Measurements from ENCODE around the gene ASTN2.

ASTN2 gene

DNA sequence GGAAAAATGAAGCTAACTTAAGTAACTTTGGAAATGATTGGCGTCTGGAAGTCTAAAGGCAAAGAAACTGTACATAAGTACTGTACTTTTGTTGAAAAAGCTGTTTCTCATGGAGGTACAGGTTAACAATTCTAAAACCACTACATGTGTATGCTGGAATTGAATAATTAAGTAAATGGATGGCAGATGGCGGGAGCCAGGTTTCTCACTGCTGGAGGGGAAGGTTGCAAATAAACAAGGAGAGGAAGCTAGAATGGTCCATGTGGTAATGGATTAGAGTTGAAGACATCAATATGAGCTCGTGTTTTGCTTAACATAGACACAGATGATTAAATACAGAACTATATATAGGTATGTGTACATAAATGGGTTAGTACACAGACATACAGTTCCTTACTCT is 43.2 kb upstream of the ASTN2 start:
- TF ChIP-seq FOXP2 (optimal IDR thresholded peaks at IDR 0.05; ENCODE audit: borderline replicate concordance, extremely low read depth, extremely low read length, insufficient read depth) (no peak), TAF1 (IDR thresholded peaks at IDR 0.05; ENCODE audit: borderline replicate concordance, insufficient read depth, low read length) (no peak), POLR2AphosphoS5 (IDR thresholded peaks at IDR 0.05; ENCODE audit: low read depth, low read length) (no peak), SIN3A (IDR thresholded peaks at IDR 0.05; ENCODE audit: borderline replicate concordance, insufficient read depth, low read length) (no peak)
- TF ChIP-seq, protein P1, sequence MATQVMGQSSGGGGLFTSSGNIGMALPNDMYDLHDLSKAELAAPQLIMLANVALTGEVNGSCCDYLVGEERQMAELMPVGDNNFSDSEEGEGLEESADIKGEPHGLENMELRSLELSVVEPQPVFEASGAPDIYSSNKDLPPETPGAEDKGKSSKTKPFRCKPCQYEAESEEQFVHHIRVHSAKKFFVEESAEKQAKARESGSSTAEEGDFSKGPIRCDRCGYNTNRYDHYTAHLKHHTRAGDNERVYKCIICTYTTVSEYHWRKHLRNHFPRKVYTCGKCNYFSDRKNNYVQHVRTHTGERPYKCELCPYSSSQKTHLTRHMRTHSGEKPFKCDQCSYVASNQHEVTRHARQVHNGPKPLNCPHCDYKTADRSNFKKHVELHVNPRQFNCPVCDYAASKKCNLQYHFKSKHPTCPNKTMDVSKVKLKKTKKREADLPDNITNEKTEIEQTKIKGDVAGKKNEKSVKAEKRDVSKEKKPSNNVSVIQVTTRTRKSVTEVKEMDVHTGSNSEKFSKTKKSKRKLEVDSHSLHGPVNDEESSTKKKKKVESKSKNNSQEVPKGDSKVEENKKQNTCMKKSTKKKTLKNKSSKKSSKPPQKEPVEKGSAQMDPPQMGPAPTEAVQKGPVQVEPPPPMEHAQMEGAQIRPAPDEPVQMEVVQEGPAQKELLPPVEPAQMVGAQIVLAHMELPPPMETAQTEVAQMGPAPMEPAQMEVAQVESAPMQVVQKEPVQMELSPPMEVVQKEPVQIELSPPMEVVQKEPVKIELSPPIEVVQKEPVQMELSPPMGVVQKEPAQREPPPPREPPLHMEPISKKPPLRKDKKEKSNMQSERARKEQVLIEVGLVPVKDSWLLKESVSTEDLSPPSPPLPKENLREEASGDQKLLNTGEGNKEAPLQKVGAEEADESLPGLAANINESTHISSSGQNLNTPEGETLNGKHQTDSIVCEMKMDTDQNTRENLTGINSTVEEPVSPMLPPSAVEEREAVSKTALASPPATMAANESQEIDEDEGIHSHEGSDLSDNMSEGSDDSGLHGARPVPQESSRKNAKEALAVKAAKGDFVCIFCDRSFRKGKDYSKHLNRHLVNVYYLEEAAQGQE (IDR thresholded peaks at IDR 0.05; ENCODE audit: insufficient read depth in 1 of 2, low read depth in 2 of 2, low read length in 2 of 2): no peak

DNA sequence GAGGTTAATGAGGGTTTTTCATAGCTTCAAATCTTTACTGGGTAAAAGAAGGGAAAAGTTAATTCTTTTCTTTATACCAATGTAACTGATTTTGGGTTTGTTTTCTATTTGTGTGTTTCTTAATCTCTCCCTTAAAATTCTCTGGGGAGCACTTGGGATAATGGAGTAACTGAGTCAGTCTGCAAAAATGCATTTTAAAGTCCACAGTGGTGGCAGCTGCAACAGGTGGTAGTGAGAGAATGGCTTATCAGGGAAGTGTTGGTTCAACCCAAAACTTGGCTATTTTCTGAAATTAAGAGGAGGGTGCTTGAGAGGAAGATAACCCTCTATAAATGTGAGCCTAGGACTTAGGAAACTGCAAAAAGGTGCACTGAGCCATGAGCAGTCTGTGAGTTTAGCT is 39.9 kb upstream of the ASTN2 start:
- TF ChIP-seq, protein P1 (IDR thresholded peaks at IDR 0.05; ENCODE audit: insufficient read depth in 1 of 2, low read depth in 2 of 2, low read length in 2 of 2): no peak
- TF ChIP-seq FOXP2 (optimal IDR thresholded peaks at IDR 0.05; ENCODE audit: borderline replicate concordance, extremely low read depth, extremely low read length, insufficient read depth): no peak
- no peak for TF ChIP-seq POLR2AphosphoS5 (IDR thresholded peaks at IDR 0.05; ENCODE audit: low read depth, low read length)
- TF ChIP-seq TAF1 (IDR thresholded peaks at IDR 0.05; ENCODE audit: borderline replicate concordance, insufficient read depth, low read length): no peak
- TF ChIP-seq SIN3A (IDR thresholded peaks at IDR 0.05; ENCODE audit: borderline replicate concordance, insufficient read depth, low read length): no peak

DNA sequence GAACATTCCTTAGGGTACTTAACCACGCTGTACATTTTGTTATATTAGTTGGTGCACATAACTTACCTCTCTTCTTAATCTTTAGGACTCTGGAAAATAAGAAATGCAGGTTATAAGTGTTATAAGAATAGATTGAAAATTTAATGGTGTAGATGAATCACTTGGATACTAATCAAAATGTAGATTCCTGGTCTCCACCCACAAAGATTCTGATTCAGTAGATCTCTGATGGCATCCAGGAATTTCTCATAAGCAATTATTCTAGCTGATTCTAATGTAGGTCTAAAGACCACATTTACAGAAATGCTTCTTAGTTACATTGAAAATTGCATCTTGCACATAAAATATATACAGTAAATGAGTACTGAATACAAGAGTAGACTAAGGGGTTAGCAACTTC is 38.9 kb upstream of the ASTN2 start:
- no peak for TF ChIP-seq FOXP2 (optimal IDR thresholded peaks at IDR 0.05; ENCODE audit: borderline replicate concordance, extremely low read depth, extremely low read length, insufficient read depth)
- no peak for TF ChIP-seq POLR2AphosphoS5 (IDR thresholded peaks at IDR 0.05; ENCODE audit: low read depth, low read length)
- TF ChIP-seq, protein P1 (IDR thresholded peaks at IDR 0.05; ENCODE audit: insufficient read depth in 1 of 2, low read depth in 2 of 2, low read length in 2 of 2): no peak
- TF ChIP-seq SIN3A (IDR thresholded peaks at IDR 0.05; ENCODE audit: borderline replicate concordance, insufficient read depth, low read length): no peak
- no peak for TF ChIP-seq TAF1 (IDR thresholded peaks at IDR 0.05; ENCODE audit: borderline replicate concordance, insufficient read depth, low read length)

DNA sequence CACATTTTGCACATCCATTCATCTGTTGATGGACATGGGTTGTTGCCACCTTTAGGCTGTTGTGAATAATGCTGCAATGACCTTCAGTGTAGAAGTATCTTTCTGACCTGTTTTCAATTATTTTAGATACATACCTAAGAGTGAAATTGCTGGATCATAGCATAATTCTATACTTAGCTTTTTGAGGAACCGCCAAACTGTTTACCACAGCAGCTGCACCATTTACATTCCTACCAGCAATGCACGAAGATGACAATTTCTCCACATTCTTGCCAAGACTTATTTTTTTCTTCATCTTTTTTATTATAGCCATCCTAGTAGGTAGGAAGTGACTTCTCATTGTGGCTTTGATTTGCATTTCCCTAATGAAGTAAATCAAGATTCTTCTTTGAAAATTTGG is 36.5 kb upstream of the ASTN2 start:
- TF ChIP-seq, protein P1 (IDR thresholded peaks at IDR 0.05; ENCODE audit: insufficient read depth in 1 of 2, low read depth in 2 of 2, low read length in 2 of 2): no peak
- TF ChIP-seq FOXP2 (optimal IDR thresholded peaks at IDR 0.05; ENCODE audit: borderline replicate concordance, extremely low read depth, extremely low read length, insufficient read depth) (no peak), SIN3A (IDR thresholded peaks at IDR 0.05; ENCODE audit: borderline replicate concordance, insufficient read depth, low read length) (no peak), POLR2AphosphoS5 (IDR thresholded peaks at IDR 0.05; ENCODE audit: low read depth, low read length) (no peak), TAF1 (IDR thresholded peaks at IDR 0.05; ENCODE audit: borderline replicate concordance, insufficient read depth, low read length) (no peak)

DNA sequence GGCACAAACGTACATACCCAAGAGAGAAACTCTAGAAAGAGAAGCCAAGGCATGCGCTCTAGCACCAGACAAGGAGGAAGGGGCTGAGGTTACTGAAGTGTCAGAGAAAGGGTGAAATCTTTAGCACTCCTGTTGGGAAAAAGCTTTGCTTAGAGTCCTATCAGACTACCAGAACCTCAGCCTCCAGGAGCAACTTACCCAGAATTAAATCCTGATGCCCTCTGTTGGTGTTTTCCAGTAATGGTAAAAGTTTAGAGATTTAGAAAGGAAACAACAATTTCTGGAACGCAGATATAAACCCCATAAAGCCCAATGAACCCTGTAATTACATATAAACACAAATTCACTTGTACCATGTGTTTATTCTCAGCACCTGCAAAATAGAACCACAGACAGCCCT is 33.2 kb upstream of the ASTN2 start:
- TF ChIP-seq POLR2AphosphoS5 (IDR thresholded peaks at IDR 0.05; ENCODE audit: low read depth, low read length): no peak
- TF ChIP-seq TAF1 (IDR thresholded peaks at IDR 0.05; ENCODE audit: borderline replicate concordance, insufficient read depth, low read length): no peak
- TF ChIP-seq, protein P1 (IDR thresholded peaks at IDR 0.05; ENCODE audit: insufficient read depth in 1 of 2, low read depth in 2 of 2, low read length in 2 of 2): no peak
- no peak for TF ChIP-seq FOXP2 (optimal IDR thresholded peaks at IDR 0.05; ENCODE audit: borderline replicate concordance, extremely low read depth, extremely low read length, insufficient read depth)
- TF ChIP-seq SIN3A (IDR thresholded peaks at IDR 0.05; ENCODE audit: borderline replicate concordance, insufficient read depth, low read length): no peak

Measured in PFSK-1 (cell line).